ENCODE results near the gene TTYH3. TPM values are rescaled to one million over a fixed set of nuclear protein-coding genes. Genes with fewer than 3 reads are reported as not detected.

TTYH3 gene
- total RNA-seq, 1 donor from 2014 or later, result 166 TPM

GRCh38 chr7:2622869-2623697 is 8.7 kb upstream of the TTYH3 start:
- H3K9me3 Mint-ChIP-seq, result no peaks in the 10 kb centered on the region
- no peak overlapping the region for H3K27ac Mint-ChIP-seq
- H3K4me3 Mint-ChIP-seq, result no peak overlapping the region
- DNase-seq (ENCODE audit: extremely low spot score, unreplicated experiment), result no peak
- H3K27me3 Mint-ChIP-seq, result peaks cover 4% of the 10 kb centered on the region
- no peaks in the 10 kb centered on the region for H3K36me3 Mint-ChIP-seq
- peaks cover 22% of the 10 kb centered on the region for H3K4me1 Mint-ChIP-seq (ENCODE audit: unreplicated experiment)
- TF ChIP-seq CTCF (conservative IDR thresholded peaks at IDR 0.05), result no peak

GRCh38 chr7:2623698-2624014 is 8.1 kb upstream of the TTYH3 start:
- Mint-ChIP-seq H3K4me3 (no peak overlapping the region), H3K9me3 (no peaks in the 10 kb centered on the region), H3K27me3 (peaks cover 2% of the 10 kb centered on the region), H3K4me1 (ENCODE audit: unreplicated experiment) (peaks cover 19% of the 10 kb centered on the region), H3K36me3 (no peaks in the 10 kb centered on the region), H3K27ac (no peak overlapping the region)
- TF ChIP-seq CTCF (conservative IDR thresholded peaks at IDR 0.05), result no peak
- no peak for DNase-seq (ENCODE audit: extremely low spot score, unreplicated experiment)

- Mint-ChIP-seq H3K9me3 (no peaks in the 10 kb centered on the region), H3K27ac (no peak overlapping the region), H3K36me3 (no peaks in the 10 kb centered on the region)
These were observed 7.4 kb upstream of the TTYH3 start for GRCh38 chr7:2624293-2624886.

GRCh38 chr7:2626498-2627117 is 5.2 kb upstream of the TTYH3 start:
- Mint-ChIP-seq H3K4me3 (no peak overlapping the region), H3K36me3 (no peaks in the 10 kb centered on the region), H3K27me3 (no peaks in the 10 kb centered on the region), H3K27ac (no peak overlapping the region), H3K4me1 (ENCODE audit: unreplicated experiment) (peaks cover 14% of the 10 kb centered on the region), H3K9me3 (no peaks in the 10 kb centered on the region)
- TF ChIP-seq CTCF (conservative IDR thresholded peaks at IDR 0.05), result no peak
- no peak for DNase-seq (ENCODE audit: extremely low spot score, unreplicated experiment)

More at GRCh38 chr7:2624293-2624886, 7.4 kb upstream of the TTYH3 start:
- Mint-ChIP-seq H3K4me3 (no peak overlapping the region), H3K4me1 (ENCODE audit: unreplicated experiment) (peaks cover 16% of the 10 kb centered on the region), H3K27me3 (peaks cover 2% of the 10 kb centered on the region)
- DNase-seq (ENCODE audit: extremely low spot score, unreplicated experiment), result no peak
- no peak for TF ChIP-seq CTCF (conservative IDR thresholded peaks at IDR 0.05)

- no peak for DNase-seq (ENCODE audit: extremely low spot score, unreplicated experiment)
- Mint-ChIP-seq H3K36me3 (no peaks in the 10 kb centered on the region), H3K4me1 (ENCODE audit: unreplicated experiment) (peaks cover 8% of the 10 kb centered on the region), H3K9me3 (no peaks in the 10 kb centered on the region), H3K4me3 (no peak overlapping the region), H3K27ac (peak overlapping the region; percentile 50), H3K27me3 (no peaks in the 10 kb centered on the region)
- no peak for TF ChIP-seq CTCF (conservative IDR thresholded peaks at IDR 0.05)
These were observed 4.3 kb upstream of the TTYH3 start for GRCh38 chr7:2627258-2628129.
